HG02642 (cell line): ENCODE data around the gene CCDC87.
A peak's percentile ranks its signal among the peaks of the same experiment; 100 is the strongest.
"Not testable (repeated sequence)": the region's sequence is repeated elsewhere in the genome, so short reads cannot be mapped to it uniquely, and the experiment has no call there.

ENCODE experiments used
- ATAC-seq: cut with Tn5 transposase; IDR thresholded peaks from one replicate; pipeline ENCODE4 v1.9.1; 2021; ENCODE audit warnings: mild to moderate bottlenecking; ENCODE audit not compliant: unreplicated experiment, poor library complexity

CCDC87 gene

GRCh38 chr11:66559142-66559865 is 33.6 kb downstream of the CCDC87 start:
- ATAC-seq, result no peak

DNA sequence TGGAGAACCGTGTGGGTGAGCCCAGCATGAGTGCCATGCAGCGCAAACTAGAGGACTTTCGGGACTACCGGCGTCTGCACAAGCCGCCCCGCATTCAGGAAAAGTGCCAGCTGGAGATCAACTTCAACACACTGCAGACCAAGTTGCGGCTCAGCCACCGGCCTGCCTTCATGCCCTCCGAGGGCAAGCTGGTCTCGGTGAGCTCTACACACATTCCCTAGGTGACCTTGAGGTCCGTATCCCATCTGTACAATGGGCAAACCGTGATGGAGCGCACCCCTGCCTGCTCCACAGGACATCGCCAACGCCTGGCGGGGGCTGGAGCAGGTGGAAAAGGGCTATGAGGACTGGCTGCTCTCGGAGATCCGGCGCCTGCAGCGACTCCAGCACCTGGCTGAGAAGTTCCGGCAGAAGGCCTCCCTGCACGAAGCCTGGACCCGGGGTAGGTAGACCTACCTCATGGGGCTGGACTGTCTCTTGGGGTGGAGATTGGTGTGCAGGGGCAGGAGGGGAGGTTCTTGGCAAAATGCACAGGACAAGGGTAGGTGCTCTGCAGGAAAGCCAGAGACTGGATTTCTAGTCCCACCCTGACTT is 35.0 kb downstream of the CCDC87 start:
- ATAC-seq, result no peak

- no peak for ATAC-seq
Measured at GRCh38 chr11:66556086-66556485, 36.8 kb downstream of the CCDC87 start.

GRCh38 chr11:66555416-66555815 is 37.4 kb downstream of the CCDC87 start:
- no peak for ATAC-seq

GRCh38 chr11:66554602-66555001 is 38.3 kb downstream of the CCDC87 start:
- no peak for ATAC-seq

- no peak for ATAC-seq
Measured at GRCh38 chr11:66550887-66551286, 42.0 kb downstream of the CCDC87 start.

GRCh38 chr11:66549696-66550095 is 43.2 kb downstream of the CCDC87 start:
- no peak for ATAC-seq

DNA sequence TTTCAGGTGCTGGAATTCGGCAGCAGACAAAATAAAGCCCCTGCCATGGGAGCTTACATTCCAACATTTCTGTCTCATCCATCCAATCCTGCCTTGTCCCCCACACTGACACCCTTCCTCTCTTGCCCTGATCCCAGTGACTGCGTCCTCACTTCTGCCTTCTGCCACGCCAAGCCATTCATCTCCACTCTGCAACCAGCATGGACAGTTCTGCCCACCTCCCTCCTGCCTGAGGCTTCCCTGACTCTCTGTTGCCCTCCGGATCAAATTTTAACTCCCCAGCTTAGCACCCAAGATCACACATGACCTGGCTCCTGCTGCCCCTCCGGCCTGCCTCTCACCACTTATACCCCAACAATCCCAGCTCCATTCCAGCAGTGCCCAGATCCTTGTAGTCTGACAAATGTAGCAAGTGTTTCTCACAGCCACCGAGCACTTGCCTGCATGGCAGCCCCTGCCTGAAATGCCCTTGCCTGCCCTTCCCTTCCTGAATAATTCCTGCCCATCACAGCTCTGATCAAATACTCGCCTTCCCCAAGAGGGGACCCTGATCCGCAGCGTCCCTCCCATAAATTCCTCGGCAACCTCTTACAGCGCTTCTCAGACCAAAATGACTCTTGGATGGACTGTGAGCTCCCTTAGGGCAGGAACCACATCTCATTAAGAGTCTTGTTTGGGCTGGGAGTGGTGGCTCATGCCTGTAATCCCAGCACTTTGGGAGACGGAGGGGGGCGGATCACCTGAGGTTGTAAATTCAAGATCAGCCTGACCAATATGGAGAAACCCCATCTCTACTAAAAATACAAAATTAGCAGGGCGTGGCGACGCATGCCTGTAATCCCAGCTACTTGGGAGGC is 43.9 kb downstream of the CCDC87 start:
- no peak for ATAC-seq

DNA sequence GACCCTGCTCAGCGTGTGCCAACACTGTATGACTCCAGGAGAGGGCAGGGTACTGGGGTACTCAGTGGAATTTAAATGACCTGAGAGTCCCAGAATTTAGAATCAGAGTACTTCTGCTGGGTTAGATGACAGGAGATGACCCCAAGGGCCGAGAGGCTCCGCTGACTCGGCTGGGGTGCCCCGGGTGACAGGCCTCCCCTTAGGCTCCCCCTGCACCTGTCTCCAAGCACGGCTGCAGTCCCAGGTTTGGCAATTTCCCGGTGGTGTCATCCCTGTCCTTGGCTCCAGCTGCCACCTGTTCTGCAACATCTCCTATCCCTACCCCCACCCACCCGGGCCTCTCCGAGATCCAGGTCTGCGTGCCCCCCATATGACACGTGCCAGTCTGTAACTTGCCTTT is 44.8 kb downstream of the CCDC87 start:
- ATAC-seq, result no peak

- ATAC-seq, result no peak
Measured at GRCh38 chr11:66547662-66548009, 45.2 kb downstream of the CCDC87 start.

DNA sequence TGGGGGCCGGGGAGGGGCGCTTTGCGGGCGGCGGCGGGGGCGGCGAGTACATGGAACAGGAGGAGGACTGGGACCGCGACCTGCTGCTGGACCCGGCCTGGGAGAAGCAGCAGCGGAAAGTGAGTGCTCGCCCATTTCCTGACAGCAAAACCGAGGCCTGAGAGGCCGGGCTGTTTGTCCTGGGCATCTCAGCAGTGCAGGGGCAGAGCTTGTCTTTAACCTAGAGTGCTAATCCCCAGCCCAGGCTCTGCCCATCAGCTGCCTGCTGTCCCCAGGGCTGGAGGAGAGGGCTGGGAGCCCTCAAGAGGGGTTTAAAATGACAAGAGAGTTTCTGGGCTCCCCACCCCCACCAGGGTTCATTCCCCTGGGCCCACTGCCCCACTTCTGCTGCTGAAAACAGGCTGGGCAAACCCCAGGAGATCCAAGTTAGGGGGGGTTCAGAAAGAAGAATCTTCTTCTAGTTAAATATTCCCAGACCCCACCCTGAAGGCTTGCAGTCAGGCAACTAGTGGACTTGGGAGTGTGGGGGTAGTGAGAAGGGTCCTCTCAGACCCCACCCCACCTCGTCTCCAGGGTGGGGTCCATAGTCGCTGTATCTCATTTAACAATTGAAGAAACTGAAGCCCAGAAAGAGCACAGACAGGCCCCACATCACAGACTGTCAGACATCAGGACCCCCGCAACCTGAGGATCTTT is 45.7 kb downstream of the CCDC87 start:
- ATAC-seq, result no peak

GRCh38 chr11:66546368-66546965 is 46.4 kb downstream of the CCDC87 start, which contains the start of gene ACTN3:
TSS of gene ACTN3 (plus strand) at chr11:66546903. CDS start at chr11:66546938, 35 bp downstream.
- ATAC-seq, result no peak

- peak; percentile 86 for ATAC-seq
Measured at GRCh38 chr11:66545701-66546367, 47.0 kb downstream of the CCDC87 start, which contains the start of gene ZDHHC24. TSS of gene ZDHHC24 (minus strand) at chr11:66546048. CDS start at chr11:66546003, 45 bp downstream.

- not testable (repeated sequence) for ATAC-seq
Measured at GRCh38 chr11:66544952-66545351, 47.9 kb downstream of the CCDC87 start.

DNA sequence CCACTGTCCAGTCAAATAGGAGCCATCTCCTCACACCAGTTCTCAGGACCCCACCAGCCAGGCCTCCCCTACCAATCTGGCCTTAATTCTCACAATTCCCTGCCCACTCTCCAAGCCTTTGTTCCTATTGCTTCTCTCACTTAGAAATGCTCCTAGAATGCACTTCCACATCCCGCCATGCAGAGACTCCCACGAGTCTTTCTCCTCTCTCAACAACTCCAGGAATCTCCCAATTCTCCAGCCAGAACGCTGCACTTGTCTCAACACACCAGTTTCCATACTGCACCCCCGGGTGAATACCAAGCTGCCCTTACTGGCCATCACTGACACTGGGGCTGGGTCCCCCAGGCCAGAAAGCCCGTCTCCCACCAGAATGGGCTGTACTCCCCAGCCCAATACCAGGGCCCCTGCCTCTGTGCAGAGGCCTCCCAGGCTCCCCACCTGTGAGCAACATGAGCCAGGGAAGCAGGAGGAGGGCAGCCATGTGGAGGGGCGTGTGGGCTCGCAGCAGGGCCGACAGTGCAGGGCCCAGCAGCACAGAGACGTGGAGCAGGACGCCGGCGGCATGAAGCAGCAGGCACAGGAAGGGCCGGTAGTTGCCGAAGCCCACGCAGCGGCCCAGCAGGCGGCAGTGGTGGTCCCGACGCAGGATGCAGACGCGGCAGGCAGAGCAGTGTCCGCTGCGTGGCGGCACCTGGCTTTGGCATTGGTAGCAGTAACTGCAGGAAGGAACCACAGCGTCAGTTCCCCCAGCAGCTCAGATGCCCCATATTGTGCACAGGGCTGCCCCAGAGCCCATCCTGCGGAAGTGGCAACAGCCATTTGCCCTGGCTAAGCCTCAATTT is 49.4 kb downstream of the CCDC87 start:
- ATAC-seq, result no peak

GRCh38 chr11:66542362-66542761 is 50.5 kb downstream of the CCDC87 start:
- no peak for ATAC-seq

- no peak for ATAC-seq
Measured at GRCh38 chr11:66541892-66542291, 51.0 kb downstream of the CCDC87 start.

GRCh38 chr11:66540598-66540997 is 52.3 kb downstream of the CCDC87 start:
- not testable (repeated sequence) for ATAC-seq
